ENCODE measurements around the gene EGLN1.

GRCh38 chr1:231414260-231415016, 7.6 kb downstream of the EGLN1 start:
- TF ChIP-seq ZSCAN23 (tag by site-specific recombination; IDR thresholded peaks at IDR 0.05) (no peak), ZNF24 (tag by site-specific recombination; IDR thresholded peaks at IDR 0.05) (no peak), ZNF174 (tag by site-specific recombination; IDR thresholded peaks at IDR 0.05) (no peak), ZNF354C (tag by site-specific recombination; IDR thresholded peaks at IDR 0.05; ENCODE audit: borderline replicate concordance, low read depth) (no peak), SETDB1 (IDR thresholded peaks at IDR 0.05; ENCODE audit: insufficient read length, low read length) (no peak), REST (tag by site-specific recombination; IDR thresholded peaks at IDR 0.05) (no peak), EGR2 (tag by site-specific recombination; IDR thresholded peaks at IDR 0.05; ENCODE audit: low read depth) (0 out of 2 replicates have a peak, but pooled peaks have one; percentile 40), BCL11A (tag by site-specific recombination; IDR thresholded peaks at IDR 0.05; ENCODE audit: low read depth) (no peak), ZNF112 (tag by site-specific recombination; IDR thresholded peaks at IDR 0.05) (no peak), ZNF791 (tag by site-specific recombination; IDR thresholded peaks at IDR 0.05) (no peak), ZNF658 (tag by site-specific recombination; IDR thresholded peaks at IDR 0.05) (no peak), SP2 (tag by site-specific recombination; IDR thresholded peaks at IDR 0.05) (no peak), ATF2 (tag by site-specific recombination; IDR thresholded peaks at IDR 0.05; ENCODE audit: low read depth) (no peak)
- TF ChIP-seq, protein P1, sequence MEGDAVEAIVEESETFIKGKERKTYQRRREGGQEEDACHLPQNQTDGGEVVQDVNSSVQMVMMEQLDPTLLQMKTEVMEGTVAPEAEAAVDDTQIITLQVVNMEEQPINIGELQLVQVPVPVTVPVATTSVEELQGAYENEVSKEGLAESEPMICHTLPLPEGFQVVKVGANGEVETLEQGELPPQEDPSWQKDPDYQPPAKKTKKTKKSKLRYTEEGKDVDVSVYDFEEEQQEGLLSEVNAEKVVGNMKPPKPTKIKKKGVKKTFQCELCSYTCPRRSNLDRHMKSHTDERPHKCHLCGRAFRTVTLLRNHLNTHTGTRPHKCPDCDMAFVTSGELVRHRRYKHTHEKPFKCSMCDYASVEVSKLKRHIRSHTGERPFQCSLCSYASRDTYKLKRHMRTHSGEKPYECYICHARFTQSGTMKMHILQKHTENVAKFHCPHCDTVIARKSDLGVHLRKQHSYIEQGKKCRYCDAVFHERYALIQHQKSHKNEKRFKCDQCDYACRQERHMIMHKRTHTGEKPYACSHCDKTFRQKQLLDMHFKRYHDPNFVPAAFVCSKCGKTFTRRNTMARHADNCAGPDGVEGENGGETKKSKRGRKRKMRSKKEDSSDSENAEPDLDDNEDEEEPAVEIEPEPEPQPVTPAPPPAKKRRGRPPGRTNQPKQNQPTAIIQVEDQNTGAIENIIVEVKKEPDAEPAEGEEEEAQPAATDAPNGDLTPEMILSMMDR (tag by site-specific recombination; IDR thresholded peaks at IDR 0.05), result no peak
